Ishikawa (cell line): ENCODE measurements around the gene BBLN.
A peak's percentile ranks its signal among the peaks of the same experiment; 100 is the strongest.

Experiments used
- CEBPB ChIP-seq: IDR thresholded peaks from 2 replicates; pipeline ENCODE4 v1.6.1; 2012
- CREB1 ChIP-seq: IDR thresholded peaks from 2 replicates; pipeline ENCODE4 v1.6.1; 2012; ENCODE audit warnings: low read depth
- EGR1 ChIP-seq: IDR thresholded peaks from 2 replicates; pipeline ENCODE4 v1.6.1; 2012
- EP300 ChIP-seq: IDR thresholded peaks from 2 replicates; pipeline ENCODE4 v1.6.1; 2012; ENCODE audit warnings: borderline replicate concordance
- FOXM1 ChIP-seq: IDR thresholded peaks from 2 replicates; pipeline ENCODE4 v1.6.1; 2012; ENCODE audit warnings: low read depth, borderline replicate concordance
- NFIC ChIP-seq: IDR thresholded peaks from 2 replicates; pipeline ENCODE4 v1.6.1; 2012
- RAD21 ChIP-seq: IDR thresholded peaks from 2 replicates; pipeline ENCODE4 v1.6.1; 2012; ENCODE audit warnings: low read depth
- TAF1 ChIP-seq: IDR thresholded peaks from 2 replicates; pipeline ENCODE4 v1.6.1; 2012; ENCODE audit warnings: low read depth, mild to moderate bottlenecking
- TCF12 ChIP-seq: IDR thresholded peaks from 2 replicates; pipeline ENCODE4 v1.6.1; 2012; ENCODE audit warnings: low read depth
- TEAD4 ChIP-seq: IDR thresholded peaks from 2 replicates; pipeline ENCODE4 v1.6.1; 2012
- YY1 ChIP-seq: IDR thresholded peaks from 2 replicates; pipeline ENCODE4 v1.6.1; 2012; ENCODE audit warnings: low read depth
- ZBTB7A ChIP-seq: IDR thresholded peaks from 2 replicates; pipeline ENCODE4 v1.6.1; 2012; ENCODE audit warnings: low read depth
- TF ChIP-seq, protein P1 (sequence below): IDR thresholded peaks from 2 replicates; pipeline ENCODE4 v1.6.1; 2012
- TF ChIP-seq, protein P2 (sequence below): IDR thresholded peaks from 2 replicates; pipeline ENCODE4 v1.6.1; 2012
- TF ChIP-seq, protein P3 (sequence below): IDR thresholded peaks from 2 replicates; pipeline ENCODE4 v1.6.1; 2012; ENCODE audit warnings: low read depth, mild to moderate bottlenecking

Gene BBLN

DNA sequence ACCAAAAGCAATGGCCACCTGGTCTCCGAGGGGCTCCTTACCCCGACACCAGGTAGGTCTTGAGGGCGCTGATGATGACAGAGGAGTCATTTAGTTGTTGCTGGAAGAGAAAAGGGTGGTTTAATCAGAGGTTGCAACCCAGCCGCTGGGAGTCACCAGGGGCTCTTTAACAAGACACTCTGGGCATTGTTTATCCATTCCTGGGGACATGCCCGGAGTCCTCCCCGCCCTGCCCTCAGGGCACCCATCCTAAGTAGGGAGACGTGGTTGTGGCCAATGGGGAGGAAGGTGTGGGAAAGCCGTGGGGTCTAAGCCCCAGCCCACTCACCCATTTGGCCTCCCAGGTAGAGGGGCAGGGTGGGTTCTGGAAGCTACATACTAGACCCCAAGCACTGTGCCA is 35.6 kb upstream of the BBLN start:
- no peak for TF ChIP-seq CREB1
- no peak for TF ChIP-seq TCF12

DNA sequence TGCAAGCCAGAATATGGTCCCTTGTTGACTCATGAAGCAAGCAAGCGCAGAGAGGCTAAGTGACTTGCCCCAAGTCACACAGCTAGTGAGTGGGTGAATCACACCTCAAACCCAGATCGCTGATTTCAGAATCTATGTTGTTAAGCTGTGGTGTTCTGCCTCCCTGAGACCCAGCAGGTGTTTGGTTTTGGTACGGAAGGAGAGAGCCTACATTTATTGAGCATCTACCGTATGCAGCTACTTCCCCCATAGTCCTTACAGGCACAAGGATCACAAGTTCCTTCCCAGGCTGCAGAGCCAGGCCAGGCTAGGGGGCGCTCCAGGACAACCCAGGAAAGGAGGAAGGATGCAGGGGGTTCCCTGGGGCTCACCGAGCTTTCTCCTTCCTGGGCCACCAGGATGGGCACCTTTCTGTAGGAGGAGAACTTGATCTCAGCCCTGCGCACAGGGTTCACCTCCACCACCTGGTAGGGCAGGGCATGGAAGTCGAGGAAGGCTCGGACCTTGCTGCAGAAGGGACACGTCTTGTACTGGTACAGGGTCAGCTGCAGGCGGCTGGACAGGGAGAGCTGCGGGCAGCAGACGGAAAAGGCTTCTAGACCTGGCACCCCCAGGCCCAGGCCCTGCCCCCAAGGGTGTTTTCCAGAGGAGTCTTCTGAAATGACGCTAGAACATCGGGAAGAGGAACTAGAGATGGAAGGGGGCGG is 35.0 kb upstream of the BBLN start:
- TF ChIP-seq EP300 (no peak), RAD21 (peak; percentile 65)

DNA sequence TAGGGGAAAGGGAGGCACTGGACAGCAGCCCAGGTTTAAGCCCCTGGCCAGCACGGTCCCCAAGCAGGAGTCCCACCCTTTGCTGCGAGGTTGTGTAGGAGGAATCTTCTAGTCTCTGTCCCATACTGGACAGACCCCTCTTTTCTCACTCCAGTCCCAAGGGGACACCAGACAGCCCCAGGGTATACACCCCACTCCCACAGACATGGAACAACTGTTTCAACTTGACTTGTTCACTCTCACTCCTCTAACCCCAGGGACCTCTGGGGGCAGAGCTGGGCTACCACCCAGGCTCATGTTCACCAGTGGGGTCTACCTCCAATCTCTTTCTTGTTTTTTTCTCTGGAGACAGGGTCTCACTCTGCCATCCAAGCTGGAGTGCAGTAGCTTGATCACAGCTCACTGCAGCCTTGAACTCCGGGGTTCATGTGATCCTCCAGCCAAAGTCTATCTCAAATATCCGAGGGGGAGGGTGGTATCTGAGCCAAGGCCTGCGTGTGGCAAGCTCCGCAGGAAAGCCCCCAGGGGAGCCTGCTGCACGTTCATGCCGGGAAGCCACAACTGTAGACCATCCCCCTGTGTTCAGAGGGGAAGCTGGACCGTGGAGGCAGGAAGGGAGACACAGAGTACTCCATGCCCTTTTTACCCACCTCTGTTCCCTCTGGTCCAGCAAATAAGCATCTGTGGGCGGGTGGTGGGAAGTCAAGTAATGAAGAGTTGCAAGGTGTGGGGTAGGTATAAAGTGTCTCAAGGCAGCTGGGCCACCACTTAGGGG is 34.3 kb upstream of the BBLN start:
- no peak for TF ChIP-seq EGR1
- TF ChIP-seq RAD21, result no peak
- no peak for TF ChIP-seq FOXM1
- TF ChIP-seq, protein P1, sequence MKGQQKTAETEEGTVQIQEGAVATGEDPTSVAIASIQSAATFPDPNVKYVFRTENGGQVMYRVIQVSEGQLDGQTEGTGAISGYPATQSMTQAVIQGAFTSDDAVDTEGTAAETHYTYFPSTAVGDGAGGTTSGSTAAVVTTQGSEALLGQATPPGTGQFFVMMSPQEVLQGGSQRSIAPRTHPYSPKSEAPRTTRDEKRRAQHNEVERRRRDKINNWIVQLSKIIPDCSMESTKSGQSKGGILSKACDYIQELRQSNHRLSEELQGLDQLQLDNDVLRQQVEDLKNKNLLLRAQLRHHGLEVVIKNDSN, result no peak
- TF ChIP-seq, protein P2, sequence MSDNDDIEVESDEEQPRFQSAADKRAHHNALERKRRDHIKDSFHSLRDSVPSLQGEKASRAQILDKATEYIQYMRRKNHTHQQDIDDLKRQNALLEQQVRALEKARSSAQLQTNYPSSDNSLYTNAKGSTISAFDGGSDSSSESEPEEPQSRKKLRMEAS, result no peak
- TF ChIP-seq CEBPB, result no peak
- no peak for TF ChIP-seq NFIC
- TF ChIP-seq TEAD4, result no peak
- TF ChIP-seq YY1, result no peak
- TF ChIP-seq TAF1, result no peak

DNA sequence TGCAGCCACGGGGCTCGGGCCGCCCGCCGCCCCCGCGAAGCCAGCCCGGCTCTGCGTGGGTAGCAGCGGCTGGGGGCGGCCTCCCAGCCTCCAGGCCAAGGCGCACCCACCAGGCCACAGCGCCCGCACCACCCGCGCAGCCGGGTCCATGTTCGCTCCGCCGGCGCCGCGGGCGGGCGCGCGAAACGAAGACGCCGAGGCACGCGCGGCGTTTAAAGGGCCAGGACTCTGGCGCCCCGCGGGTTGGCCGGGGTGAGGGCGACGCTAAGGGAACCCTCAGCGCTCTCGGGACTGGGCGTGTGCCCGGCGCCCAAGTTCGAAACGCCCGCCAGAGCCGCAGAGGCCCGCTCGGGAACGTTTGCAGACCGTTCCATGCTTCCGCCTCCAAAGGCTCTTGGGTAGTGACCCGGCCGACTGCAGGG is 32.5 kb upstream of the BBLN start, which contains the start of gene PTGES2:
Gene PTGES2 (minus strand): TSS at position 162 of the 422 bp plus-strand sequence. CDS start 12 bp downstream, at position 150.
- TF ChIP-seq CREB1, result no peak
- no peak for TF ChIP-seq CEBPB
- TF ChIP-seq, protein P2, result peak; percentile 59; the same call in 1 of the 2 replicates
- TF ChIP-seq, protein P3, sequence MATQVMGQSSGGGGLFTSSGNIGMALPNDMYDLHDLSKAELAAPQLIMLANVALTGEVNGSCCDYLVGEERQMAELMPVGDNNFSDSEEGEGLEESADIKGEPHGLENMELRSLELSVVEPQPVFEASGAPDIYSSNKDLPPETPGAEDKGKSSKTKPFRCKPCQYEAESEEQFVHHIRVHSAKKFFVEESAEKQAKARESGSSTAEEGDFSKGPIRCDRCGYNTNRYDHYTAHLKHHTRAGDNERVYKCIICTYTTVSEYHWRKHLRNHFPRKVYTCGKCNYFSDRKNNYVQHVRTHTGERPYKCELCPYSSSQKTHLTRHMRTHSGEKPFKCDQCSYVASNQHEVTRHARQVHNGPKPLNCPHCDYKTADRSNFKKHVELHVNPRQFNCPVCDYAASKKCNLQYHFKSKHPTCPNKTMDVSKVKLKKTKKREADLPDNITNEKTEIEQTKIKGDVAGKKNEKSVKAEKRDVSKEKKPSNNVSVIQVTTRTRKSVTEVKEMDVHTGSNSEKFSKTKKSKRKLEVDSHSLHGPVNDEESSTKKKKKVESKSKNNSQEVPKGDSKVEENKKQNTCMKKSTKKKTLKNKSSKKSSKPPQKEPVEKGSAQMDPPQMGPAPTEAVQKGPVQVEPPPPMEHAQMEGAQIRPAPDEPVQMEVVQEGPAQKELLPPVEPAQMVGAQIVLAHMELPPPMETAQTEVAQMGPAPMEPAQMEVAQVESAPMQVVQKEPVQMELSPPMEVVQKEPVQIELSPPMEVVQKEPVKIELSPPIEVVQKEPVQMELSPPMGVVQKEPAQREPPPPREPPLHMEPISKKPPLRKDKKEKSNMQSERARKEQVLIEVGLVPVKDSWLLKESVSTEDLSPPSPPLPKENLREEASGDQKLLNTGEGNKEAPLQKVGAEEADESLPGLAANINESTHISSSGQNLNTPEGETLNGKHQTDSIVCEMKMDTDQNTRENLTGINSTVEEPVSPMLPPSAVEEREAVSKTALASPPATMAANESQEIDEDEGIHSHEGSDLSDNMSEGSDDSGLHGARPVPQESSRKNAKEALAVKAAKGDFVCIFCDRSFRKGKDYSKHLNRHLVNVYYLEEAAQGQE, result no peak
- TF ChIP-seq, protein P1, result no peak
- TF ChIP-seq RAD21, result no peak
- no peak; the same call in 1 of the 2 replicates for TF ChIP-seq YY1
- peak; percentile 84 for TF ChIP-seq EGR1
- no peak for TF ChIP-seq NFIC
- no peak for TF ChIP-seq ZBTB7A
- 0 out of 2 replicates have a peak, but pooled peaks have one; percentile 19 for TF ChIP-seq EP300
- no peak for TF ChIP-seq TCF12
- no peak for TF ChIP-seq FOXM1
- TF ChIP-seq TEAD4, result no peak
- no peak; the same call in 1 of the 2 replicates for TF ChIP-seq TAF1

DNA sequence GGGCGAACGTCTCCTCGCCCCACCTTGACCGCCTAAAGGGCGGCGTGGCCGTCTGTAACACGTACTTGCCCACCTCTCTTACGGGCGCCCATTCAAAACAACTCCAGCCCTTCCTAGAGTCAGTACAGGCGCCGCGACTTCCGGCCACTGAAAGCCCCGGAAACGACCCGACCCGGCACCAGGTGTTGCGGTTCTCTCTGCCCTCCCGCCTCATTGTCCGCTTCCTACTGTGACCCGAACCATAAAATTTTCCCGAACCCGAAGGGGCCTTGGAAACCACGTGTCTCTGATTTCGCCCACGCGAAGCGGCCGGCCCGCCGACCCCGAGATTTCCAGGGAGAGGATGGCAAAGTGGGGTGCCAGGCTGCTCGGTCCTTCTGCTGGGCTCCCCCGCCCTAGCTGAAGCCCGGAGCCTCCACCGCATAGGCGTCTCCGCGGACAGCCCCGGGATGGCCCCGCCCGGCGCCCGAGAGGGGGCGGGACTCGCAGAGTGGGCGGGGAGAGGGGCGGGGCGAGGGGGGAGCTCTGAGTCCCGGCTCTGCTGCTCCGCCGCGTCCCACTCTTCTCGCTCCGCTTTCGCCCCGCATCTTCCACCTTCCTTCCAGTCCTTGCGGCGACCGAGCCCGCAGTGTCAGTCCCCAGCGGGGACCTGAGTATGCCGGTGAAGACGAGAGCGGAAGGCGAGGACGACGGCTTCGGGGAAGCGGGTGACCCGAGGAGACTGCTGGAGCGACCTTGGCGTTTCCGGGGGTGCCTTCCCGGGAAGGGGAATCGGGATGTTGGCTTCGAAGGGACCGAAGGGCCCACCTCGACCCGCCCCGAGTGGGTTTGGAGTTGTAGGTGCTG is 31.9 kb upstream of the BBLN start:
- TF ChIP-seq, protein P3, result no peak
- peak; percentile 9; the same call in 1 of the 2 replicates for TF ChIP-seq TEAD4
- TF ChIP-seq NFIC, result 0 out of 2 replicates have a peak, but pooled peaks have one; percentile 19
- 0 out of 2 replicates have a peak, but pooled peaks have one; percentile 20 for TF ChIP-seq ZBTB7A
- TF ChIP-seq RAD21, result no peak
- TF ChIP-seq, protein P1, result peak; percentile 91
- TF ChIP-seq TAF1, result peak; percentile 52
- TF ChIP-seq CEBPB, result no peak
- TF ChIP-seq, protein P2, result peak; percentile 87
- TF ChIP-seq CREB1, result no peak
- no peak for TF ChIP-seq EP300
- TF ChIP-seq TCF12, result peak; percentile 50
- TF ChIP-seq EGR1, result peak; percentile 98
- no peak for TF ChIP-seq FOXM1
- no peak for TF ChIP-seq YY1
